IMR-90 (cell line): ENCODE data around the gene OXLD1. TPM values are rescaled to one million over a fixed set of nuclear protein-coding genes. Genes with fewer than 3 reads are reported as not detected.
A peak's percentile ranks its signal among the peaks of the same experiment; 100 is the strongest.

ENCODE experiments used
- ATAC-seq: fragments of 200-7000 bp; cut with Tn5 transposase; 2 replicates; pipeline ENCODE4 v1.9.1; 2020; ENCODE audit warnings: low read depth, mild to moderate bottlenecking, moderate library complexity
- BruUV-seq: library from RNA; stranded (reverse); fragments of 400-500 nt; replicated peaks from 2 replicates; lab custom pipeline; 2021; lab: Mats Ljungman, UMichigan
- CTCF ChIA-PET: fragments of 300-600 bp; formaldehyde crosslinking; extraction: SDS; loops from one replicate; lab custom pipeline; 2021; ENCODE audit warnings: antibody characterized with exemption; lab: Yijun Ruan, JAX
- POLR2A ChIA-PET: fragments of 300-600 bp; sonication (Branson Sonifier 250); formaldehyde crosslinking; loops from one replicate; lab custom pipeline; 2022; ENCODE audit warnings: antibody characterized with exemption; ENCODE audit not compliant: unreplicated experiment; lab: Charles Lee
- DNase-seq: peaks from one replicate; pipeline ENCODE4 v3.0.0; 2013
- H2AFZ ChIP-seq: replicated peaks from 2 replicates; pipeline ENCODE3; 2013; ENCODE audit warnings: low read length, mild to moderate bottlenecking; ENCODE audit not compliant: poor library complexity
- H2AK5ac ChIP-seq: 2 replicates; pipeline ENCODE4 v1.6.1; 2013; ENCODE audit warnings: low read depth, low read length, inconsistent platforms
- H2AK9ac ChIP-seq: replicated peaks from 2 replicates; pipeline ENCODE3; 2013; ENCODE audit warnings: mild to moderate bottlenecking, low read depth, low read length, moderate library complexity; ENCODE audit not compliant: poor library complexity
- H2BK120ac ChIP-seq: 2 replicates; pipeline ENCODE4 v1.6.1; 2013; ENCODE audit warnings: low read depth, low read length, inconsistent platforms
- H2BK15ac ChIP-seq: 3 replicates; pipeline ENCODE4 v1.6.1; 2013; ENCODE audit warnings: low read depth, low read length, inconsistent platforms
- H2BK20ac ChIP-seq: 2 replicates; pipeline ENCODE4 v1.6.1; 2013; ENCODE audit warnings: low read depth, mild to moderate bottlenecking, inconsistent platforms, low read length, moderate library complexity
- H2BK5ac ChIP-seq: 2 replicates; pipeline ENCODE4 v1.6.1; 2013; ENCODE audit warnings: mild to moderate bottlenecking, low read depth, low read length, inconsistent platforms; ENCODE audit not compliant: poor library complexity, severe bottlenecking
- H3K14ac ChIP-seq: replicated peaks from 2 replicates; pipeline ENCODE4 v1.6.1; 2013; ENCODE audit warnings: low read depth, low read length, inconsistent platforms
- H3K18ac ChIP-seq: 2 replicates; pipeline ENCODE4 v1.6.1; 2013; ENCODE audit warnings: low read depth, low read length, control low read depth
- H3K23ac ChIP-seq: 2 replicates; pipeline ENCODE4 v1.6.1; 2013; ENCODE audit warnings: low read depth, low read length, inconsistent platforms
- H3K27ac ChIP-seq: 2 replicates; pipeline ENCODE4 v1.5.1; 2013; ENCODE audit warnings: mild to moderate bottlenecking, control low read depth, low read length; ENCODE audit not compliant: insufficient read depth
- H3K27me3 ChIP-seq: 2 replicates; pipeline ENCODE4 v1.6.1; 2013; ENCODE audit warnings: low read length; ENCODE audit not compliant: control insufficient read depth, insufficient read depth
- H3K36me3 ChIP-seq: 2 replicates; pipeline ENCODE4 v1.6.1; 2013; ENCODE audit warnings: low read length, mixed read lengths; ENCODE audit not compliant: control insufficient read depth, insufficient read depth
- H3K4ac ChIP-seq: 2 replicates; pipeline ENCODE4 v1.6.1; 2013; ENCODE audit warnings: low read depth, low read length, inconsistent platforms
- H3K4me1 ChIP-seq: 2 replicates; pipeline ENCODE4 v1.6.1; 2013; ENCODE audit warnings: low read length, mixed read lengths; ENCODE audit not compliant: control insufficient read depth, insufficient read depth
- H3K4me2 ChIP-seq: 2 replicates; pipeline ENCODE4 v1.6.1; 2013; ENCODE audit warnings: low read depth, mild to moderate bottlenecking, control low read depth, low read length, moderate library complexity
- H3K4me3 ChIP-seq: 2 replicates; pipeline ENCODE4 v1.5.1; 2013; ENCODE audit warnings: low read depth, mild to moderate bottlenecking, control low read depth, low read length, moderate library complexity; ENCODE audit not compliant: insufficient read depth
- H3K56ac ChIP-seq: 2 replicates; pipeline ENCODE4 v1.6.1; 2013; ENCODE audit warnings: low read length, inconsistent platforms; ENCODE audit not compliant: insufficient read depth; ENCODE audit errors: extremely low read depth
- H3K79me1 ChIP-seq, 2 experiments: 2 replicates each; pipeline ENCODE4 v1.6.1; 2013; ENCODE audit warnings: low read length in 2 of 2, inconsistent platforms in 1 of 2, low read depth in 1 of 2
- H3K9ac ChIP-seq: 2 replicates; pipeline ENCODE4 v1.6.1; 2013; ENCODE audit warnings: low read depth, low read length, control low read depth
- H3K9me1 ChIP-seq: 2 replicates; pipeline ENCODE4 v1.6.1; 2013; ENCODE audit warnings: low read length, inconsistent platforms; ENCODE audit not compliant: insufficient read depth
- H3K9me3 ChIP-seq: 2 replicates; pipeline ENCODE4 v1.6.1; 2013; ENCODE audit warnings: low read length; ENCODE audit not compliant: control insufficient read depth, insufficient read depth
- H4K20me1 ChIP-seq: 2 replicates; pipeline ENCODE4 v1.6.1; 2013; ENCODE audit warnings: low read length, inconsistent platforms; ENCODE audit not compliant: insufficient read depth
- H4K5ac ChIP-seq: 2 replicates; pipeline ENCODE4 v1.6.1; 2013; ENCODE audit warnings: mild to moderate bottlenecking, low read depth, low read length, control low read depth
- H4K8ac ChIP-seq, 2 experiments: 2 replicates each; pipeline ENCODE4 v1.6.1; 2013; ENCODE audit warnings: low read depth in 2 of 2, low read length in 2 of 2, control low read depth in 1 of 2, inconsistent platforms in 1 of 2
- H4K91ac ChIP-seq: 2 replicates; pipeline ENCODE4 v1.6.1; 2013; ENCODE audit warnings: low read depth, low read length, inconsistent platforms; ENCODE audit not compliant: insufficient read depth
- FOS ChIP-seq: fragments of 150-350 bp; IDR thresholded peaks from 2 replicates; pipeline ENCODE4 v1.6.1; 2016; ENCODE audit warnings: low read depth, low read length
- MAFK ChIP-seq: IDR thresholded peaks from 2 replicates; pipeline ENCODE4 v1.6.1; 2012; ENCODE audit warnings: low read depth, low read length, improper control_type of control experiment
- MAZ ChIP-seq: IDR thresholded peaks from 2 replicates; pipeline ENCODE4 v1.6.1; 2012; ENCODE audit warnings: low read depth, mild to moderate bottlenecking, low read length, improper control_type of control experiment, moderate library complexity, borderline replicate concordance
- MXI1 ChIP-seq: IDR thresholded peaks from 2 replicates; pipeline ENCODE4 v1.6.1; 2012; ENCODE audit warnings: low read depth, mild to moderate bottlenecking, low read length, moderate library complexity, borderline replicate concordance
- NFE2L2 ChIP-seq: fragments of 150-350 bp; IDR thresholded peaks from 2 replicates; pipeline ENCODE4 v1.6.1; 2016; ENCODE audit warnings: low read depth, mild to moderate bottlenecking, low read length
- POLR2A ChIP-seq: IDR thresholded peaks from 2 replicates; pipeline ENCODE4 v1.6.1; 2012; ENCODE audit warnings: mild to moderate bottlenecking, low read depth, low read length
- RCOR1 ChIP-seq: IDR thresholded peaks from 2 replicates; pipeline ENCODE4 v1.6.1; 2012; ENCODE audit warnings: mild to moderate bottlenecking, low read length, improper control_type of control experiment; ENCODE audit not compliant: insufficient replicate concordance
- RFX5 ChIP-seq: IDR thresholded peaks from 2 replicates; pipeline ENCODE4 v1.8.0; 2012; ENCODE audit warnings: low read depth, mild to moderate bottlenecking, low read length, moderate library complexity
- SMC3 ChIP-seq: fragments of 150-350 bp; IDR thresholded peaks from 2 replicates; pipeline ENCODE4 v1.6.1; 2016; ENCODE audit warnings: low read depth, mild to moderate bottlenecking, antibody characterized with exemption, low read length, moderate library complexity
- WGBS, 2 experiments: methylation state at CpG; one replicate each; pipeline versions ENCODE4 v1.1.5 to v1.1.7; 2013; ENCODE audit warnings: missing lambda C conversion rate in 2 of 2; ENCODE audit not compliant: insufficient read length in 1 of 2; ENCODE audit errors: extremely low coverage in 2 of 2; 5-methylcytosine and 5-hydroxymethylcytosine counted together
- dilution Hi-C: fragments of 300-500 bp; cut with HindIII; formaldehyde crosslinking; loops from one replicate; pipeline ENCODE4 v1.14.3; 2018; ENCODE audit warnings: low sequenced_read_pairs; ENCODE audit not compliant: unreplicated experiment
- in situ Hi-C: fragments of 300-500 bp; cut with MboI; formaldehyde crosslinking; loops from 3 replicates; pipeline ENCODE4 v1.14.3; 2019; ENCODE audit warnings: low sequenced_read_pairs, inconsistent platforms, mixed read lengths
- intact Hi-C: fragments of 100-400 bp; cut with micrococcal nuclease; formaldehyde crosslinking; loops from 2 replicates; pipeline ENCODE4 v1.10.0; 2022
- polyA plus RNA-seq, 3 experiments: library from polyadenylated mRNA; depleted of rRNA; stranded (reverse); fragments of >200 nt; gene quantifications; 2 replicates each; pipeline ENCODE4 v1.2.3, GENCODE V29; 2012; ENCODE audit warnings: low replicate concordance in 1 of 3
- total RNA-seq: library from RNA; depleted of rRNA; stranded (reverse); fragments of >200 nt; gene quantifications from 2 replicates; pipeline ENCODE4 v1.2.3, GENCODE V29; 2012
- TF ChIP-seq, protein P1 (sequence below): fragments of 150-350 bp; IDR thresholded peaks from 2 replicates; pipeline ENCODE4 v1.6.1; 2017; ENCODE audit warnings: mild to moderate bottlenecking, antibody characterized with exemption, low read length, low read depth

OXLD1 gene
- total and polyA plus RNA-seq, 2 of the 4 experiments (the other 2 are of a cell fraction), result 9.9 to 22.3 TPM

GRCh38 chr17:81685108-81685507 lies 18.7 kb upstream of the OXLD1 start:
- H2BK20ac ChIP-seq, result no peak overlapping the region
- POLR2A ChIA-PET, result no interaction called here

More at GRCh38 chr17:81685108-81685507, 18.7 kb upstream of the OXLD1 start:
- peak overlapping the region; percentile 79 for H3K14ac ChIP-seq
- peak overlapping the region; percentile 87 for H2AFZ ChIP-seq
- peak overlapping the region; percentile 59 for H3K4me3 ChIP-seq
- H4K91ac ChIP-seq, result peak overlapping the region; percentile 75; the same call in 1 of the 2 replicates
- peaks cover 60% of the 10 kb centered on the region for H4K20me1 ChIP-seq
- peak overlapping the region; percentile 90 for H3K9ac ChIP-seq
- peak overlapping the region; percentile 82; the same call in 1 of the 2 replicates for H3K4ac ChIP-seq
- no TSS peak for BruUV-seq
- peak; percentile 5; the same call in 1 of the 2 replicates for ATAC-seq
- H3K4me2 ChIP-seq, result peak overlapping the region; percentile 99
- no peaks in the 10 kb centered on the region for H3K27me3 ChIP-seq
- DNase-seq, result peak; percentile 87
- H4K5ac ChIP-seq, result no peak overlapping the region
- H3K4me1 ChIP-seq, result peaks cover 10% of the 10 kb centered on the region
- peak overlapping the region; percentile 81; the same call in 1 of the 2 replicates for H3K27ac ChIP-seq
- CTCF ChIA-PET, result no interaction called here
- 39% methylated on average over 8 of the region's 12 CpGs; no CpG with 5 or more reads in 1 of the 2 experiments for WGBS, 2 experiments
- H2AK5ac ChIP-seq, result peak overlapping the region; percentile 99; the same call in 1 of the 2 replicates
- peak overlapping the region; percentile 98; the same call in 1 of the 2 replicates for H3K23ac ChIP-seq
- no peak overlapping the region for H3K56ac ChIP-seq
- H3K36me3 ChIP-seq, result peaks cover 47% of the 10 kb centered on the region
- peaks cover 6% of the 10 kb centered on the region; the same call in 1 of the 2 replicates for H3K9me1 ChIP-seq
- H3K9me3 ChIP-seq, result no peaks in the 10 kb centered on the region
- H4K8ac ChIP-seq, result peak overlapping the region in 1 of 2 experiments; percentile 65; a peak in 2 of 4 replicates
- H3K79me1 ChIP-seq, result peaks cover 15 to 77% of the 10 kb centered on the region in 2 experiments; a peak in 3 of 4 replicates
- H2AK9ac ChIP-seq, result peak overlapping the region; percentile 97
- in situ Hi-C loops, result no loop called here
- no peak overlapping the region; the same call in 2 of the 3 replicates for H2BK15ac ChIP-seq
- dilution Hi-C loops, result no loop called here
- TF ChIP-seq SMC3 (no peak), NFE2L2 (no peak), FOS (peak; percentile 69), RCOR1 (peak; percentile 81), MAFK (no peak), MAZ (peak; percentile 58; the same call in 1 of the 2 replicates), RFX5 (no peak), POLR2A (peak; percentile 57), MXI1 (peak; percentile 33; the same call in 1 of the 2 replicates)
- TF ChIP-seq, protein P1, sequence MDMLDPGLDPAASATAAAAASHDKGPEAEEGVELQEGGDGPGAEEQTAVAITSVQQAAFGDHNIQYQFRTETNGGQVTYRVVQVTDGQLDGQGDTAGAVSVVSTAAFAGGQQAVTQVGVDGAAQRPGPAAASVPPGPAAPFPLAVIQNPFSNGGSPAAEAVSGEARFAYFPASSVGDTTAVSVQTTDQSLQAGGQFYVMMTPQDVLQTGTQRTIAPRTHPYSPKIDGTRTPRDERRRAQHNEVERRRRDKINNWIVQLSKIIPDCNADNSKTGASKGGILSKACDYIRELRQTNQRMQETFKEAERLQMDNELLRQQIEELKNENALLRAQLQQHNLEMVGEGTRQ, result no peak
- intact Hi-C loops, result no loop called here
- H2BK120ac ChIP-seq, result peak overlapping the region; percentile 21; the same call in 1 of the 2 replicates
- peak overlapping the region; percentile 75 for H2BK5ac ChIP-seq
- no peak overlapping the region for H3K18ac ChIP-seq
